ENCODE measurements around the gene ZBTB44.

Gene ZBTB44

DNA sequence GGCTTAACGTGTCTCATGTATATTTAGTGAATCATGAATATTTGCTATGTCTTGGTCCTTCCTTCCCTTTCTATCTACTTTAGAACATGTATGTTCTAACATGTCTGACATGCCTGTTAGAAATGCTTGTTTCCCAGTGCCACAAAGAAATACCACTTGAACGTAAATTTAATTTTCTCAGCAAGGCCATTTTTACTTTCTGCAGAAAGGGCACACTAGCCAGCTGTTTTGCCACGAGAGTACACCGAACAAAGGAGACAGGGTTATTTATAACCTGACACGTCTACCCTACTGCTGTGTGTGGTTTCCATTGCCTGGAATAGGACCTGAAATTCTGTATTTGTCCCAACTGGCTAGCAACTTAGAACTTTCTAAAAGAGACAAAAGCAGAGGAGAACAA, 7.4 kb upstream of the ZBTB44 start:
- Mint-ChIP-seq H3K4me3 (no peak overlapping the region), H3K36me3 (ENCODE audit: low read depth) (no peaks in the 10 kb centered on the region), H3K27me3 (no peaks in the 10 kb centered on the region), H3K27ac (no peak overlapping the region), H3K4me1 (ENCODE audit: low read depth) (no peaks in the 10 kb centered on the region), H3K9me3 (peaks cover 8% of the 10 kb centered on the region)

- H3K9me3 Mint-ChIP-seq: peaks cover 8% of the 10 kb centered on the region
- no peaks in the 10 kb centered on the region for H3K27me3 Mint-ChIP-seq
- no peak overlapping the region for H3K27ac Mint-ChIP-seq
- H3K4me3 Mint-ChIP-seq: no peak overlapping the region
- H3K36me3 Mint-ChIP-seq (ENCODE audit: low read depth): no peaks in the 10 kb centered on the region
- peaks cover 14% of the 10 kb centered on the region for H3K4me1 Mint-ChIP-seq (ENCODE audit: low read depth)
Measured at GRCh38 chr11:130318031-130318673, 3.4 kb upstream of the ZBTB44 start.

DNA sequence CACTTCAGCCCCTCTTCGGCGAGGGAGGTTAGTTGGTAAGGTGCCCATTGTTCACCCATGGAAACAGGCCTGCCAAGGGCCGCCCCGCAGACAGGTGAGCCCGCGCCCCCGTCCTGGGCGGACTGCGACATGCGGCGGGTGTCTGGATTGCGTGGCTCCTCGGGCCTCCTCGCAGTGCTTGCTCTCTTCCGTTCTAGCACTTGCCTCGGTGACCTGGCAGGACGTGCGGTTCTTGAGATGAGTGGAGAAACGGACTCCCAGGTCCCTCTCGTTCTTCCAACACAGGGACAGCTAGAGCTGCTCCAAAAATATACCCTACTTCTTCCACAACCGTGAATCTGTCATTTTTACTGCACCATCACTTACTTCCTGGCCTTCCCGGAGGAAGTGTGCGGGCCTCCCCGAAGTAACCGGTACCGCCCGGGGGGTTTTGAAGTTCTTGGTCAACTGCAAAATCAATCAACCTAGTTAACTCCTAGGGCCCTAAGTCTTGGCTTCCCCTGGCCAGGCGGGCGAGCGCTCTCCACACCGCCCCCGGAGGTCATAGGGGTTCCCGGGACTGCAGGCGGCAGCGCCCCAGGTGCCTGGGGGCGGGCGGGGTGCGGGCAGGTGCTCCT, 745 bp upstream of the ZBTB44 start:
- Mint-ChIP-seq H3K9me3 (no peaks in the 10 kb centered on the region), H3K36me3 (ENCODE audit: low read depth) (no peaks in the 10 kb centered on the region), H3K27me3 (no peaks in the 10 kb centered on the region), H3K27ac (peak overlapping the region; percentile 95), H3K4me1 (ENCODE audit: low read depth) (peaks cover 35% of the 10 kb centered on the region), H3K4me3 (peak overlapping the region; percentile 89)

DNA sequence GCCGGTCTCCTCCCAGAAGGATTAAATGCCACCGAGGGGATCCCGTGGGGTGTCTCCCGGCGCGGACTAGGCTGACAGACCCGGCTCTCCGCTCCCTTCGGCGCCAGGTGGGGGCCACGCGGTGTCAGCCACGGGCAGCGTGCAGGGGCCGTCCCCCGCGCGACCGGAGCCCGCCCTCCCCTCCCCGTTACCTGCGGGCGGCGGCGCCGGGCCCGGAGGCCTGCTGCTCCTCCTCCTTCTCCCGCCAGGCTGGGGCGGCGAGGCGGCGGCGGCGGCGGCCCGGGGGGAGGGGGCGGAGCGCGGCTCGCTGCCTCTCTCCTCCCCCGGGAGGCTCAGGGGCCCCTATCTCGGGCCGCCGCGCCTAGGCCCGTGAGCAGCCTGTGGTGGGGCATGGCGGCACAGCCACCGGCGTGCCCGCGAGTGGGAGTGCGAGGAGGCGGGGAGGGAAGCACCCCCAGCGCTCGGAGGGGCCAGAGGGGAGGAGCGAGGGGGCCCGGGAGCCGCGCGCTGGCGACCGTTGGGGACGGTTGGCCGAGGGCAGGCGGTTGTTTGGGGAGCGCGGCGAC, 450 bp downstream of the ZBTB44 start:
- Mint-ChIP-seq H3K36me3 (ENCODE audit: low read depth) (peaks cover under 1% of the 10 kb centered on the region), H3K27me3 (no peaks in the 10 kb centered on the region), H3K4me1 (ENCODE audit: low read depth) (peaks cover 41% of the 10 kb centered on the region), H3K4me3 (peak overlapping the region; percentile 94), H3K9me3 (no peaks in the 10 kb centered on the region), H3K27ac (peak overlapping the region; percentile 86)

DNA sequence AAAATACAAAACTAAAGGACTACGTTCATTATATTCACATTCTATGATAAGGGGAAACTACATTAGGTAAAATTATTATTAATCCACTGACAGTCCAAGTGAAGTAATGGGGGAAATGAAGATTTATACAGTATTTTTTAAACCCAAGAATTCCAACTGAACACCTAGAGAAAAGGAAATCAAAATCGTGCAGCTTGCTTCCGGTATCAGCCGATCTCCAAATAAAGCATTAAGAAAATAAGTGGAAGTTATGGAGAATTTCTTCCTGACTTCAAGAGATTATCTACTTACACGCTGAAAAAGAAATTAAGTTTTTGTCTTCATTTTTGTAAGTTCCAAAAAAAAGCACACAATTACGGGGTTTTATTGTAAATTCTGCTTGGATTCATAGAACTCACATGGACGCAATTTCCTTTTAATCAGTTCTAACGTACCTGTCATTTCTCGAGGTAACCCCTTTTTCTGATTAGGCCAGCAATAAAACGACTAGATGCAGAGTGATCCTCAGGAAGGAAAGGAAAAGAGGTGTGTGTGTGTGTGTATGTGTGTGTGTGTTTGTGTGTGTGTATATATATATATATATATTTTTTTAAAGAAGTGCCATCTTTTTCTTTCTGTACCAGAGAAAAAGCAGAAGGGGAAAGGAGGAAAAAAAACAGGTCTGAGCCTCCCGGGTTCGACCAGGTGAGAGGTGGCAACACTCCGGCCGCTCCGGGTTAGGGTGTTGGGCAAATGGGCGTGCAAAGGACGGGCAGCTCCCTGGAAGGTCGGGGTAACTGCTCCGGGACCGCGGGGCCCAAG, 1.1 kb downstream of the ZBTB44 start:
- Mint-ChIP-seq H3K27ac (peak overlapping the region; percentile 86), H3K4me1 (ENCODE audit: low read depth) (peaks cover 48% of the 10 kb centered on the region), H3K36me3 (ENCODE audit: low read depth) (peaks cover 6% of the 10 kb centered on the region), H3K9me3 (no peaks in the 10 kb centered on the region), H3K27me3 (no peaks in the 10 kb centered on the region), H3K4me3 (peak overlapping the region; percentile 94)

GRCh38 chr11:130312046-130312445, 2.7 kb downstream of the ZBTB44 start:
- Mint-ChIP-seq H3K36me3 (ENCODE audit: low read depth) (peaks cover 13% of the 10 kb centered on the region), H3K9me3 (no peaks in the 10 kb centered on the region), H3K27ac (no peak overlapping the region), H3K4me1 (ENCODE audit: low read depth) (peaks cover 53% of the 10 kb centered on the region), H3K4me3 (peak overlapping the region; percentile 94), H3K27me3 (no peaks in the 10 kb centered on the region)

- H3K4me1 Mint-ChIP-seq (ENCODE audit: low read depth): peaks cover 58% of the 10 kb centered on the region
- H3K9me3 Mint-ChIP-seq: no peaks in the 10 kb centered on the region
- H3K4me3 Mint-ChIP-seq: no peak overlapping the region
- H3K27me3 Mint-ChIP-seq: no peaks in the 10 kb centered on the region
- H3K27ac Mint-ChIP-seq: no peak overlapping the region
- peaks cover 23% of the 10 kb centered on the region for H3K36me3 Mint-ChIP-seq (ENCODE audit: low read depth)
Measured at GRCh38 chr11:130310622-130311021, 4.1 kb downstream of the ZBTB44 start.

GRCh38 chr11:130308886-130309285, 5.8 kb downstream of the ZBTB44 start:
- Mint-ChIP-seq H3K4me1 (ENCODE audit: low read depth) (peaks cover 67% of the 10 kb centered on the region), H3K4me3 (no peak overlapping the region), H3K27ac (no peak overlapping the region), H3K9me3 (peaks cover 10% of the 10 kb centered on the region), H3K36me3 (ENCODE audit: low read depth) (peaks cover 33% of the 10 kb centered on the region), H3K27me3 (no peaks in the 10 kb centered on the region)

- H3K4me1 Mint-ChIP-seq (ENCODE audit: low read depth): peaks cover 62% of the 10 kb centered on the region
Measured at GRCh38 chr11:130308059-130308458, 6.7 kb downstream of the ZBTB44 start.

DNA sequence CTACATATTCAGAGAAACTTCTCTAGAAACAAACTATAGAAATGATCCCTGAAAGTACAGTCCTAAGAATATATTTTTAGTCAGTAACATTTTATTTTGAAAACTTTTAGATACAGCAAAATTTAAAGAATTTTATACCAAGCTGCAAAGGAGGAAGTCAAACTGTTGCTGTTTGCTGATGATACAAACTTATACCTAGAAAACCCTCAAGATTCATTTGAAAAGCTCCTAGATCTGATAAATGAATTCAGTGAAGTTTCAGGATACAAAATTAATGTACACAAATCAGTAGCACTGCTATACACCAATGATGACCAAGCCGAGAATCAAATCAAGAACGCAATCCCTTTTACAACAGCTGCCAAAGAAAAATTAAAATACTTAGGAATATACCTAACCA, 10.1 kb downstream of the ZBTB44 start:
- peaks cover 69% of the 10 kb centered on the region for H3K4me1 Mint-ChIP-seq (ENCODE audit: low read depth)
- H3K36me3 Mint-ChIP-seq (ENCODE audit: low read depth): peaks cover 52% of the 10 kb centered on the region
- H3K27me3 Mint-ChIP-seq: no peaks in the 10 kb centered on the region
- H3K9me3 Mint-ChIP-seq: peaks cover 10% of the 10 kb centered on the region
- no peak overlapping the region for H3K27ac Mint-ChIP-seq
- no peak overlapping the region for H3K4me3 Mint-ChIP-seq

More at GRCh38 chr11:130308059-130308458, 6.7 kb downstream of the ZBTB44 start:
- H3K27ac Mint-ChIP-seq: no peak overlapping the region
- H3K4me3 Mint-ChIP-seq: no peak overlapping the region
- H3K36me3 Mint-ChIP-seq (ENCODE audit: low read depth): peaks cover 33% of the 10 kb centered on the region
- peaks cover 10% of the 10 kb centered on the region for H3K9me3 Mint-ChIP-seq
- H3K27me3 Mint-ChIP-seq: no peaks in the 10 kb centered on the region

DNA sequence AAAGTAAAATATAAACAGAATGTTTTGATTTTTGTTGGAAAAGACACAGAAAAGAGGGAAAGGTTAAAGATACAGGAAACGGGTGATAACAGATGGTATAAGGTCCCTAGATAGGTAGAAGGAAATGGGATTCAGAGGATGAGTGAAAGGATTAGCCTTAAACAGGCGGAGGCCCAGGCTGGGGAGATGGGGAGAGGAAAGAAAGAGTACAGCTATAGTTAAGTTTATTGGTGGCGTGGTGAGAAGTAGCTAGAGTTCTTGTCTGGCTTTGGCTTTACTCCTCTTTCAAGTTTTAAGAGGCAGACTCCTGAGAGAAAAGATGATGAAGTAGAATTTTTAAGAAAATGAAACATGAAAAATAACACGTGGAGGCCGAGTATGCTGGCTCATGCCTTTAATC, 13.7 kb downstream of the ZBTB44 start:
- Mint-ChIP-seq H3K36me3 (ENCODE audit: low read depth) (peaks cover 39% of the 10 kb centered on the region), H3K4me3 (no peak overlapping the region), H3K9me3 (peaks cover 10% of the 10 kb centered on the region), H3K27me3 (no peaks in the 10 kb centered on the region), H3K27ac (no peak overlapping the region), H3K4me1 (ENCODE audit: low read depth) (peaks cover 54% of the 10 kb centered on the region)

GRCh38 chr11:130300567-130300966, 14.2 kb downstream of the ZBTB44 start:
- H3K4me3 Mint-ChIP-seq: no peak overlapping the region
- peaks cover 52% of the 10 kb centered on the region for H3K4me1 Mint-ChIP-seq (ENCODE audit: low read depth)
- H3K27ac Mint-ChIP-seq: no peak overlapping the region
- peaks cover 10% of the 10 kb centered on the region for H3K9me3 Mint-ChIP-seq
- no peaks in the 10 kb centered on the region for H3K27me3 Mint-ChIP-seq
- peaks cover 36% of the 10 kb centered on the region for H3K36me3 Mint-ChIP-seq (ENCODE audit: low read depth)

- no peak overlapping the region for H3K4me3 Mint-ChIP-seq
- no peak overlapping the region for H3K27ac Mint-ChIP-seq
- peaks cover 4% of the 10 kb centered on the region for H3K9me3 Mint-ChIP-seq
- peaks cover 46% of the 10 kb centered on the region for H3K4me1 Mint-ChIP-seq (ENCODE audit: low read depth)
- peaks cover 34% of the 10 kb centered on the region for H3K36me3 Mint-ChIP-seq (ENCODE audit: low read depth)
- H3K27me3 Mint-ChIP-seq: no peaks in the 10 kb centered on the region
Measured at GRCh38 chr11:130299978-130300377, 14.7 kb downstream of the ZBTB44 start.

DNA sequence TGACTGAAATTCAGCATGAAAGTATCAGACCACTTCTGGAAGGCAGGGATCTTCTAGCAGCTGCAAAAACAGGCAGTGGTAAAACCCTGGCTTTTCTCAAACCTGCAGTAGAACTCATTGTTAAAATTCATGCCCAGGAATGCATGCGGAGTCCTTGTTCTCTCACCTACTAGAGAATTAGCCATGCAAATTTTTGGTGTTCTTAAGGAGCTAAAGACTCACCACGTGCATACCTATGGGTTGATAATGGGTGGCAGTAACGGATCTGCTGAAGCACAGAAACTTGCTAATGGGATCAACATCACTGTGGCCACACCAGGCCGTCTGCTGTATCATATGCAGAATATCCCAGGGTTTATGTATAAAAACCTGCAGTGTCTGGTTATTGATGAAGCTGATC, 19.1 kb downstream of the ZBTB44 start:
- Mint-ChIP-seq H3K9me3 (no peaks in the 10 kb centered on the region), H3K4me1 (ENCODE audit: low read depth) (peaks cover 12% of the 10 kb centered on the region), H3K27me3 (no peaks in the 10 kb centered on the region), H3K4me3 (no peak overlapping the region), H3K27ac (no peak overlapping the region), H3K36me3 (ENCODE audit: low read depth) (peaks cover 26% of the 10 kb centered on the region)

DNA sequence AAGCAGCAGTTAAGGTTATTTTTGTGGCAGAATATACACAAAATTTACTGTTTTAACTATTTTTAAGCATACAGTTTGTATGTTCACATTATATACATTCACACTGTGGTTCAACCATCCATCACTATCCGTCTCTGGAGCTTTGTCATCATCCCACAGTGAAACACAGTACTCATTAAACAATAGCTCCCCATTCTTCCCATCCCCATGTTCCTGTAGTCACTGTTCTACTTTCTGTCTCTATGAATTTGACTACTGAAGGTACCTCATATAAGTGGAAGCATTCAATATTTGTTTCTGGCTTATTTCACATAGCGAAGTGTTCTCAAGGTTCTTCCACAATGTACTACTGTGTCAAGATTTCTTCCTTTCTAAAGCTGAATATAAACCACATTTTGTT, 32.6 kb downstream of the ZBTB44 start:
- Mint-ChIP-seq H3K36me3 (ENCODE audit: low read depth) (peaks cover 55% of the 10 kb centered on the region), H3K27ac (no peak overlapping the region), H3K9me3 (peaks cover 13% of the 10 kb centered on the region), H3K27me3 (no peaks in the 10 kb centered on the region), H3K4me1 (ENCODE audit: low read depth) (peaks cover 26% of the 10 kb centered on the region), H3K4me3 (no peak overlapping the region)
